Stimulated activated CD4-positive, alpha-beta T cell treated with anti-CD3 and anti-CD28 coated beads, Interleukin-2, amount 100 ng/mL, for 48 hours (primary cell): ENCODE data around the gene ZNF354B.
"Not testable (repeated sequence)": the region's sequence is repeated elsewhere in the genome, so short reads cannot be mapped to it uniquely, and the experiment has no call there.

Experiments used
- DNase-seq, 2 donors: peaks; one replicate each; pipeline ENCODE4 v3.0.0-alpha.2; 2020

ZNF354B gene

DNA sequence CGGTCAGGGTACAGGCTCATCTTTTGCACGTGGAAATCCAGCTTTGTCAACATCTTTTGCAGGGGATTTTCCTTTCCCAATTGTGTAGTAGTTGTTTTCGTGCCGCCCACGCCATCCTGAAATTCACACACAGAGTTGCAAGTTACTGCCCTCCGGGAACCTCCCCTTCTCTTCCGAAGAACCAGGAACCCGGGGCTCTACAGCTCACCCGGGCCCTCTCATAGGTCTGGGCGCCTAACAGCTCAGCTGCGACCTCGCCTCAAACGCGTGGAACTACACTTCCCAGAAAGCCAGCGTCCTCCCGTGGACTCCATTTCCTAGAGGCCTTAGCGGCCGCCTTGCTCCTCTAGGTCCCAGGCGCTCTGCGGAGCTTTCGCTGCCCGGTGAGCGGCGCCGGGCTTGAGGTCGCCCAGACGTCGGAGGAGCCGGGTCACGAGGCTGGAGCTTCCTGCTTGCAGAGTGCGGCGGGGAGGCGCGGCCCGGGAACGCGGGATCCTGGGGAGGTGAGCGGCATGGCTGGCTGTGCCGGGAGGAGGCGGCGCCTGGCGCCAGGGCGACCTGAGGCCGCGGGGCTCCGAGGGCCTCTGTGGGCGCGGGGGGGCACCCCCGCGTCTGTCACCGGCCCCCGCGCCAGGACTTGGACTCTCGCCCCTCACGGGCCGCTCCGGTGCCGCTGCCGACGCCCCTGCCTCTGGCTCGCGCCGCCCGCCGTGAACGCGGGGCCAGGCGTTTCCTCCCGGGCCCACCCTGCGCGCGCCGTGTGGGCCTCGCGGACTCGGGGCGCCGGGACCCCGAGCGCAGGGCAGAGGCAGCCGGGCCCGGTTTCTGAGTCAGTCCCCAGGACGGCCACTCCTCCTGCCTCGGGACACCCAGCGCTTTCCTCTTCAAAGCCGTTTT, at the start of gene ZNF354B:
Gene ZNF354B, plus strand, starts transcription at position 329 of the 897 bp plus-strand sequence. CDS start 1,095 bp downstream, outside the sequence.
- DNase-seq = peak; percentile 67 to 76

DNA sequence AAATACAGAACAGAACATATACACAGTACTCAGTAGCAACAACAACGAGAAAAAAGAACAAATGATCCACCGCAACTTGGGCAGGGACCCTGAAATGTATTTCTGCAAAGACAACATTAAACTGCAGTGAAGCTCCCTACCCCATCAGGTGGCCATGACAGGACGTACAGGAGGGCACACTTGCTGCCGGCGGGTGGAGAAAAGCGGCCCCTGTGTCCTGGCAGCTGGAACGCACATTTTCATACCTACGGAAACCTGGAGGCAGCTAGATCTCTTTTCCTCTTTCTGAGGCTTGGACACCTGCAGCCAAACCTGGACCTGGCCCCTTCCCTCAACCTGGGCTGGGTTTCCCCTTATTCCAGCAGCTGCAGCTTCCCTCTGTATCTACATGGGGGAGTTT, 42.2 kb upstream of the ZNF354B start:
- no peak for DNase-seq

DNA sequence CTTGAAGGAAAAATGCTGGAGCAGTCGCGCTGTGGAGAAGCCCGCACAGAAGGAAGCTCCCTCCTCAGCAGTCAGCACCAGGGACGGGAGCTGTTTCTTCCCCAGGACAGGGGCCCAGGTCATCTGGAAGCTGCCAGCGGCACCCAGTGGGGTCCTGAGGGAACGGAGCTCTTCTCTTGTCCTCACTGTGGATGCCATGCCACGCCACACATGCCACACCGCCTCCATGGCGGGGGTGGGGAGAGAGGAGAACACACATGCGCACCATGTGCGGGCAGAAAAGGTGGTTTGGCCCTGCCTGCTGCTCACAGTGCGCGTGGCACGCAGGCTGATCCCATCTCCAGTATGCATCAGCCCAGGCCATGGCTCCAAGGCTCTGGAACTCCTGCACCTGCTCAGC, 41.7 kb upstream of the ZNF354B start:
- DNase-seq = no peak

DNA sequence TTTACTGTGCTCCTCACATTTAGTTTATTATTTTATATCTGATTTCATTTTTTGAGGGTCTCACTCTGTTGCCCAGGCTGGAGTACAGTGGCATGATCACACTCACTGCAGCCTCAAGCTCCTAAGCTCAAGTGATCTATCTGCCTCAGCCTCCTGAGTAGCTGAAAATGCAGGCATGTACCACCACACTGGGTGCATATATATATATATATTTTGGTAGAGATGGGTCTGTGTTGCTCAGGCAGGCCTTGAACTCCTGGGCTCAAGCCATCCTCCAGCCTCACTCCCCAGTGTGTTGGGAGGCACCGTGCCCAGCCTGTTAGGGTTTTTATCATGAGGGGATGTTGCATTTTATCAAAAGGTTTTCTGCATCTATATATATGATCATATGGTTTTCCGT, 39.8 kb upstream of the ZNF354B start:
- DNase-seq = no peak

DNA sequence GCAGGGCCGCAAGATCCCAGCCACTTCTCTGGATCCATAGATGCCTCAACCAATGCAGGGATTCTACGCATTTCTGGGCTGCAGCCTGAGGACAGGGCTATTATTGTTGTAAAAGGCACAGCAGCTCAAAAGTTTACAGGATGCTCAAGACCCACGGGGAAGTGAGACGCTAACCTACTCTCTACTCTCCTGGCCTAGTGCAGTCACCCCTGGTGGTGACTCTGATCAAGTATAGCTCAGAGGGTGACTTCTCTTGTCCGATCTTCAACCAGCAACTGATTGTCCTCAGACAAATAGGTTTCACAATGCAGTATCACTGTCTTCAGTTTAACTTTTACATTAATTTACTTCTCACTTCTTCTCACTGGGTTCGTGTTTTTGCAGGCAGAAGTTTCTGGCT, 34.3 kb upstream of the ZNF354B start:
- no peak for DNase-seq

DNA sequence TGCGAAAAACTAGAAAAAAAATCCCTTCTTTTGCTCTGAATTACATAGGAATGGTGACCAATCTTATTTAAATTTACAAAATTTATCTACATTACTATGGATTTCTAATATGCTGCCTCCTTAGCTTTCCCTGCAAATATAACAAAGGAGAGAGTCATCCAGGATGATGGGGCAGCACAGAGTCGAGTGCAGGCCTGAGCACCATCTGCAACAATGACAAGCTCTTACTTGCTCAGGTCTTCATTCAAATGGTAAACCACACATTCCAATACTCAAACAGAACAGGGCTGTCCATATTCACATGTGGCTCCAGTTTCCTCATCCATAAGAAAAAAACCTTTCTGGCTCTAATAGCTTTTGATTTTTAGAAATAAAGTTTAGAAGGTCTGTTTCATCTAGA, 33.5 kb upstream of the ZNF354B start:
- no peak for DNase-seq

DNA sequence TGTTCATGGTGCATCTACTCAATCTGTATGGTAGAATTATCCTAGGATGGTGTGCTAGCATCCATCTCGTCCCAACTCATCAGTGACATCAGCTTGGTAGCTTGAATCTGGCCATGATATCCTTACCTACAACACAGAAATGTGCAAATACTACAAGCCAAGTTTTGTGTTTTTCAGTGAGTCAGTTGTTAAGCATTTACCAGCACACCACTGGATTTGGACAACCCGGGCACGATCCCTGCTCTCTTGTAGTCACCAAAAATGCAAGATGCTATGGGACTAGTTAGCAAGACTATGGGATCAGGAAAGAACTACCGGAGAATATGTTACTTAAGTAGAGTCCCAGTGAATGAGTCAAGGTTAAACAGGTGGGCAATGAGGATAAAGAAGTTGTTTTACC, 32.1 kb upstream of the ZNF354B start:
- DNase-seq = no peak

DNA sequence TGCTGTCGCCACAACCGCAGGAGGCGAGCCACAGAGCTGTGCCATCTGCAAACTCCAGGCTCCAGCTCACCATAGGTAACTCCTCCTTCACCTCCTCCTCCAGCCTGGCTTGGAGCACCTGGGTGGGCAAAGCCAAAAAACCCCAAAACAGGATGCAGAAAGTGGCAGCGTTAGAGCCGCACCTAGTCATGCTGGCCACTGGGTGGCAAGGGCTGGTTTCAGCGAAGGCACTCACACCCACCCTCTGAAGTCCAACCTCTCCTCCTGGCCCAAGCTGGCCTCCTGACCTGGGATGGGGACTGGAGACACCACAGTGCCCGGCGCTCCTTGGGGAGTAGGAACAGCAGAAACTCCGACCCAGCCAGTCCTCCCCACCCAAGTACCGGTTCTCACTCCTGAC, 28.7 kb upstream of the ZNF354B start:
- no peak for DNase-seq

DNA sequence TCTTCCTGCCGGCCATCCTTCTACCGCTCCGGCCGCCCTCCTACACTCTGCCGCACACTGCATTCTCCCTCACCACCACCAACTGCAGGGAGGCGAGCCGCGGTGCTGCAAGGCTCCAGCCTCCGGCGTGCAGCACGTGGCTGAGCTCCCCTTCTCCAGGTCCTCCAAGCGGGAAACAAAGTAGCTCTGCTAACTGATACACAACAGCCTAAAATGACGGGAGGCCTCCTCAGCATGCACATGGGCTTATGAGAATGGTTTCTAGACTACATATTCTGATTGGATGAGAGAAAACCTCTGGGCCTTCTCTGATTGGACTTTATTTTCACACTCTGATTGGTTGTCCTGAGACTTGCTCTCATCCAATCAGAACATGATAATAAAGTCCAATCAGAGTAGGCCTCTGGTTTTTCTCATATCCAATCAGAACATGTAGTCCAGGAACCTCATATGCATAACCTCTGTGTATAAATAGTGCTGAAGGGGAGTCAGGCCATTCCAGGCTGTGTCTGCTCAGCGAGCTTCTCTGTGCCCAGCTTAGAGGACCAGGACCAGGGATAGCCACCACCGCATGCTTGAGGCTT, 27.0 kb upstream of the ZNF354B start:
- DNase-seq = no peak

DNA sequence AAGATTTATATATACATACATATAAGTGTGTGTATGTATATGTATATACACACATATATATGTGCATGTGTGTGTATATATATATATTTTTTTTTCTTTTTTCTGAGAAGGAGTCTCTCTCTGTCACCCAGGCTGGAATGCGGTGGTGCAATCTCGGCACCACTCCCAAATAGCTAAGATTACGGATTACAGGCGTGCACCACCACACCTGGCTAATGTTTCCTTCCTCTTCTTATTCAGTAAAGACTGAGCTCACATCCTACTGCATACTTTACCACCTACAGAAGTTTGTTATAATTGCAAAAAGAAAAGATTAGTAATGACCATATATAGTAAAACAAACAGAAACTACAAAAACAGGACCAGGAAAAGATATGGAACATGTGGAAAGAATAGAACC, 23.1 kb upstream of the ZNF354B start:
- DNase-seq = no peak

DNA sequence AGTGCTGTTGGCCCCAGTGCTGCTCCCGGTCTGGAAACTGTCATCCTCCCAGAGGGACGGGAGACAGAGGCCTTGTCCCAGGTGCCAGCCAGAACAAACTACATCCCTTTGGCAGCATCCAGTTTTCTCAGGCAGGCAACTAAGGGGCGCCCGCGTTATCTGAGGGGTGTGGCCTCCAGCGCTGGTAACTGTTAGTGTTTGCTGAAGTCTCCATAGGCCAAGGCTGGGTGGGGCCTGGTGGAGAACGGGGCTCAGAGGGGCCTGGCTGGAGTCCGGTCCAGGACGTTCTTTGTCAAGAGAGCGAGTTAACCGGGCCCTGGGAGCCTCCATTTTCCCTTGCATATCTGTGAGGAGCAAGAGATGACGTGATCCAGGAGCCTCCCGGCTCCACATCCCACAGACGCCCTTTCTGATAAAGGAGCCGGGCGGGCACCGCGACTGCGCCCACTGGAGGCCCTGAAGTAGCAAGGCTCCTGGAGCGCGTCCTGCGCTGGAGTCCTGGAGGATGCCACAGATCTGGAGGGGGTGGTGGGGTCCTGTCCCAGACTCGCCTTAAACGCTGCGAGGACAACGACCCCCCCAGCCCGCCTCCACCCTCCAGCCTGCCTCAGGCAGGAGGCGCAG, 20.9 kb upstream of the ZNF354B start:
- DNase-seq = not testable (repeated sequence)

DNA sequence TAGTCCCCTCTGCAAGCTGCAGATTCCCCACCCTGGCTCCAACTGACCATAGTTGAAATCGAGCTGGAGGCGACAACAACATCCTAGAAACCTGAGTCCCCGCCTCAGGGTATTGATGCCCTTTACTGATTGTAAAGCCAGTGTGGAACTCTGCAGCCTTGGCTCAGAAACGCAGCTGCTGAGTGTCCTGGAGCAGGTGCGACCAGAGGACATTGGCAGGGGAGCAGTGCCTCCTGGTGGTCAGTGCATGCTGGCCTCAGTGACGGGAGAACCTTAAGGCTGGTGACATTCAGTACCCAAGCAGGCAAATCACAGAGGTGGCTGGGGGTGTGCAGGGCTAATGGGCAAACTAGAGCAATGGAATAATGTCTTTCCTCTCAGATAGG, 20.4 kb upstream of the ZNF354B start:
- DNase-seq = peak; percentile 25 to 47

DNA sequence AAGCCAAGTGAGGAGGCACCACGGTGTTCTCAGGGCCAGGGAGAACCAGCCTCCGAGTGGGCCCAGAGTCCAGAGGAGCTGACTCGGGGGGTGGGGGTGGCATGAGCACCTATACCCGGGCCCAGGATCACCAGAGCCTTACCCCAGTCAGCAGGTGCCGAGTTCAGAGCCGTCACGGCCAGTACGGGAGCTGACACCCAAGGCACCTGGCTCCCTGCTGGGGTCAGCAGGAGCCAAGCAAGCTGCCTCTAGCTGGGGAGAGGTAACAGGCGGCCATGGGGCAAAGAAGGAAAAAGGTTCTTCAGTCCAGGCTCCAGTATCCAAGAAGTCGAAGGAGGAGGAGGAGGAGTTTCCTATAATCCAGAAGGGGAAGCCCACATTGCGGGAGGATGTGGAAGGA, 19.4 kb upstream of the ZNF354B start:
- not testable (repeated sequence) for DNase-seq

DNA sequence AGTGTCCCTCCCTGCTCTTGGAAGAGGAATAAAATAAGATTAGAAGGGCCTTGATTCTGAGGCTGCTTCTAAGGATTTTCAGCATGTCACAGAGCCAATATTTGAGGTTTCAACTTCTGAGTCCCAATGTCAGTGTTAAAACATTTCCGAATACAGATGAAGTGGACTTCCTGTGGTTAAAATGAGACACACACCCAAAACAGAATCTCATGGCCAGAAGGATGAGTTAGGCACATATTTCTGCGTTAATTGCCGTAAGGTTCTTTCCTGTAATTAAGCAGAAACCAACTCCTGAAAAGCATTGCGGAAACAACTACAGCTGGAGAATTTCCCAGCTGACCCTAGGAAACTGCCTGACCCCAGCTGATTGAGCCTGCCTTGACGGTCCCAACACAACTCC, 10.4 kb upstream of the ZNF354B start:
- no peak for DNase-seq

DNA sequence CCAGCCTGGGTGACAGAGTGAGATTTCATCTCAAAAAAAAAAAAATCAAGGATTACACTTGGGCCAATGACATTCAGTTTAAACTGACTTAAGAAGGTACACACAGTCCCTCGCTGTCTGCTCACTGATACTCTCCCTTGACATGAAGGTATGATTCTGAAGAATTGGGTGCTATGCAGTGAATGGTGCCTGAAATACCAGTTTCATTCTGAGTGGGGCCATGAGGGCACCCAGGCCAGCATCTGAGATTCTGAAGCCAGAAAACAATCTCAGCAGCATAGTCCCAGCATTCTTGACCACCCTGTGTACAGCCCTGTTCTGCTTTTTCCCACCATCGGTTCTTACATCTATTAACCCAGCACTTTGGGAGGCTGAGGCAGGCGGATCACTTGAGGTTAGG, 7.8 kb upstream of the ZNF354B start:
- DNase-seq = no peak

DNA sequence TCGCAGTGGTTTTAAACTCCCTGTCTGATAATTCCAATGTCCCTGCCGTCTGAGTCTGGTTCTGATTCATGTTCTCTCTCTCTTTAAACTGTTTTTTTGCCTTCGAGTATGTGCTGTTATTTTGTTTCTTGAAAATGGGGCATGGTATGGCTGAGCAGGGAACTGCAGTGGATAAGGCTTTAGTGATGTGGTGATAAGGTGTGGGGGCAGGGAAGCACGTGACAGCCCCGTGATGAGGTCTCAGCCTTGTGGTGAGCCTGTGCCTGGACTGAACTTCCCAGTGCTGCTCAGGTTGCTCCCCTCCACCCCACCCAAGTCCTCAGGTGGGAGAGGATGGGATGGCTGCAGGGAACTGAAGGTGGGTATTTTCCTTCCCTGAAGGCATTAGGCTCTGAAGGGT, 5.5 kb upstream of the ZNF354B start:
- DNase-seq = no peak

DNA sequence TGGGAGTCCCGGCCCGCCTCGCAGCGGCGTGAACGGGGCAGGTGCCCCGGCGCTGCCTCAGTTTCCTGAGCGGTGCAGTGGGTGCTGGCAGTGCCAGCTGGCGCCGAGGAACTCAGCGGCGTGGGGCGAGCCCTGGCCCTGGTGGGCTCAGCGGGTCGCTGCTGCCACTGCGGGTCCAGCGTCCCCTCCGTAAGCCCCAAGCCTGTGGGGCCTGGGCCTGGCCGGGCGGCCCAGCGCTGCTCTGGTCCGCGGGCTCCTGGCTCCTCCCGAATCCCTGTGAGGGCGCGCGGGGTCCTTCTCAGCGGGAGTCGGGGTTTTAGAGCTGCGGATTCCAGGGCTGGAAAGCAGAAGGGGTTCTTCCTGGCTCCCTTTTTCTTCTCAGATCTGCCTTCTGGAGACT, 862 bp downstream of the ZNF354B start:
- not testable (repeated sequence) for DNase-seq

DNA sequence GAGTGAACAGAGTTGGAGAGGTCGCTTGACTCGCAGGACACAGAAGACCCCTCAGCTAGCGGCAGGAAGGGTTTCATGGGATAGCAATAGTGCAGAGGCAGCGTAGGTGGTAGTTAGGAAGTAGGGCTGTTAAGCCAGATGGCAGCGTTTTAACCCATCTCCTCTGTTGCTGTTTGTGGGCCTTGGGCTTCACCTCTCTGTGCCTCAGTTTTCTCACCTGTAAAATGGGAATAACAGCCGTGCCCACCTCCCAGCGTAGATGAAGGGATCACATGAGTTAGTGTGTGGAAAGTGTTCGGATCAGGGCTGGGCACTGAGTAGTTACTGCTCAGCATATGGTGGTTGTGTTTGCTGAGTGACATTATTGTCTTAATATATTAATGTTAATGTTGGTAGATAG, 1.9 kb downstream of the ZNF354B start:
- DNase-seq = no peak

DNA sequence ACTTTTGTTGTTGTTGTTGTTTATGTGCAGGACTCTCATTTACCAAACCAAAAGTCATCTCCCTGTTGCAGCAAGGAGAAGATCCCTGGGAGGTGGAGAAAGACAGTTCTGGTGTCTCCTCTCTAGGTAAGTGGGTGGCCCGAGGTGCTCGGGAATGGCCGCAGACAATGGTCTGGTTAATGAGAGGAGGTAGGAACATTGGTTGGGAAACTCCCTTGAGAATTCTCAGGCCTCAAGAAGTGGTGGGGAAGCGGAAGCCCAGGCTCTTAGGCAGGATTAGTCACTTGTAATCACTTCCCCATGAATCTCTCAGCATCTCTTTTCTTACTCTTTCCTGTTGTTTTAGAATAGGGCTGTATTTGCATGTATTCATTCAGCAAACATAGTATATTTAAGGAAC, 7.2 kb downstream of the ZNF354B start:
- no peak for DNase-seq

DNA sequence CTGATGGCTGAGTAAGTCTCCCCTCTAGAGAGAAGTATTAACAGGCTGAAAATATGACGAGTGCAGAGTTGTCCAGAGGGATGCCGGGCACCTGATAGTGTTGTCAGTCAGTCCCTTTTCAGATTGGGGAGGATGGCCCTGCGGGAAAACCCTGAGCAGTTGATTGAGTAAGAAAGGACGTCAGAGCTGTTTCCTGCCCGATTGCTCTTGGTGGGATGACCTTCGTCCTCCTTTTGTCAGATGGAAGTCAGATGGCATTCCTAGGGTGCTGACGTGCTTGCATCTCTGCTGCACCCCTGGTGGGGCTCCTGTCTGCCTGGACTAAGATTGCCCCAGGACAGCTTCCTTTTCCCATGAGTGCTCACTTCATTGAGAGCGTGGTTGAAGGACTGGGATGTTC, 9.8 kb downstream of the ZNF354B start:
- DNase-seq = no peak

DNA sequence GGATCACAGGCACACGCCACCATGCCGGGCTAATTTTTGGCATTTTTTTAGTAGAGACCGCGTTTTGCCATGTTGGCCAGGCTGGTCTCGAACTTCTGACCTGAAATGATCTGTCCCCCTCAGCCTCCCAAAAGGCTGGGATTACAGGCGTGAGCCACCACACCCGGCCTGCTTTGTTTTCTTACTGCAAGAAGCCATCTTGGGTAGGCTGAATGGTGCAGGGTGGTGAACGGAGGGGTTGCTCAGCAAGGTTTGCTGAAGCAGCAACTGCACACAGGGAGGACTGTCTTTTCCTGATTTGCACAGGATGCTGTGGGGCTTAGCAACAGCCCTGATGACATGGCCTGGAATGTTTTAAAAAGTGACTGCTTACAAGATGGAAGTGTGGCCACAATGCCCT, 10.7 kb downstream of the ZNF354B start:
- DNase-seq = no peak

DNA sequence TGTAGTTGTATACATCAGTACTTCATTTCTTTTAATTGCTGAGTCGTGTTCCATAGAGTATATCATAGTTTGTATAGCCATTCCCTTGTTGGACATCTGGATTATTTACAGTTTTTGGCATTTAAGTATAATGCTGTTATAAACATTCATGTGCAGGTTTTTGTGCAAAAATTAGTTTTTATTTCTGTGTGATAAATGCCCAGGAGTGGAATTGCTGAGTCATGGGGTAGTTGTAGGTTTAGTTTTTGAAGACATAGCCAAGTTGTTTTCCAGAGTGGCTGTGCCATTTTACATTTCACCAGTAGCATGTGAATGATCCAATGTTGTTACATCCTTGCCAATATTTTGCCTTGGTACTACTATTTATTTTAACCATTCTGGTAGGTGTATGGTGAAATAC, 12.5 kb downstream of the ZNF354B start:
- no peak for DNase-seq

DNA sequence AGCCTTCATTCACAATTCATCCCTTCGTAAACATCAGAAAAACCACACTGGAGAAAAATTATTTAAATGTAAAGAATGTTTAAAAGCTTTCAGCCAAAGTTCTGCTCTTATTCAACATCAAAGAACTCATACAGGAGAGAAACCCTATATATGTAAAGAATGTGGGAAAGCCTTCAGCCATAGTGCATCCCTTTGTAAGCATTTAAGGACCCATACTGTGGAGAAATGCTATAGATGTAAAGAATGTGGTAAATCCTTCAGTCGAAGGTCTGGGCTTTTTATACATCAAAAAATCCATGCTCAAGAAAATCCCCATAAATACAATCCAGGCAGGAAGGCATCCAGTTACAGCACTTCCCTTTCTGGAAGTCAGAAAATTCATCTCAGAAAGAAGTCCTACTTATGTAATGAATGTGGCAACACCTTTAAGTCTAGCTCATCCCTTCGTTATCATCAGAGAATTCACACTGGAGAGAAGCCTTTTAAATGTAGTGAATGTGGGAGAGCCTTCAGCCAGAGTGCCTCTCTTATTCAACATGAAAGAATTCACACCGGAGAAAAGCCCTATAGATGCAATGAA, 23.5 kb downstream of the ZNF354B start:
- DNase-seq = not testable (repeated sequence)
